Esophagus squamous epithelium (tissue), 4 donors: ENCODE data around the gene PHOX2B.

ENCODE experiments used
- CTCF ChIP-seq, 6 experiments: fragments of 450-650 bp in 4 of 6; fragments of 200-600 bp in 2 of 6; sonication (generic) in 2 of 6; IDR thresholded peaks; one replicate each; pipeline ENCODE4 v1.5.1; 2016 to 2019; ENCODE audit warnings: antibody characterized with exemption in 6 of 6, mild to moderate bottlenecking in 4 of 6, moderate library complexity in 4 of 6
- POLR2A ChIP-seq, 4 donors: fragments of 450-650 bp; IDR thresholded peaks; one replicate each; pipeline ENCODE4 v1.6.1; 2017; ENCODE audit warnings: antibody characterized with exemption in 4 of 4, mild to moderate bottlenecking in 4 of 4, moderate library complexity in 3 of 4

- TF ChIP-seq POLR2A (IDR thresholded peaks at IDR 0.05): no peak
- no peak for TF ChIP-seq CTCF (IDR thresholded peaks at IDR 0.05)
Observed at GRCh38 chr4:41696763-41697162, 51.8 kb downstream of the PHOX2B start.
